PC-9 (cell line): Measurements from ENCODE around the gene PRKACA. TPM values are rescaled to one million over a fixed set of nuclear protein-coding genes. Genes with fewer than 3 reads are reported as not detected.
A peak's percentile ranks its signal among the peaks of the same experiment; 100 is the strongest.

Experiments
- BruUV-seq: library from RNA; stranded (reverse); fragments of 400-500 nt; replicated peaks from 2 replicates; lab custom pipeline; 2021; lab: Mats Ljungman, UMichigan
- CTCF ChIA-PET: fragments of 300-600 bp; sonication (Branson Sonifier 250); formaldehyde crosslinking; loops from one replicate; lab custom pipeline; 2022; ENCODE audit warnings: antibody characterized with exemption; lab: Charles Lee
- POLR2A ChIA-PET: fragments of 300-600 bp; sonication (Branson Sonifier 250); formaldehyde crosslinking; loops from one replicate; lab custom pipeline; 2022; ENCODE audit warnings: antibody characterized with exemption; ENCODE audit not compliant: unreplicated experiment; lab: Charles Lee
- DNase-seq, 2 experiments: peaks; one replicate each; pipeline versions ENCODE4 v3.0.0 to v3.0.0-alpha.2; 2015 to 2022; ENCODE audit warnings: mixed read lengths in 1 of 2
- H2AFZ ChIP-seq: fragments of 200-600 bp; sonication (generic); 2 replicates; pipeline ENCODE4 v1.8.1; 2017; ENCODE audit warnings: antibody characterized with exemption
- H3F3A ChIP-seq: fragments of 200-600 bp; sonication (generic); 2 replicates; pipeline ENCODE4 v1.8.1; 2017; ENCODE audit warnings: antibody characterized with exemption, mild to moderate bottlenecking, low read depth; ENCODE audit not compliant: insufficient read depth
- H3K27ac ChIP-seq: fragments of 200-600 bp; sonication (generic); 2 replicates; pipeline ENCODE4 v1.6.1; 2016; ENCODE audit warnings: mixed run types
- H3K27me3 ChIP-seq: fragments of 200-600 bp; sonication (generic); 2 replicates; pipeline ENCODE4 v1.6.1; 2016; ENCODE audit warnings: low read depth, mixed run types; ENCODE audit not compliant: insufficient read depth
- H3K36me3 ChIP-seq: fragments of 200-600 bp; sonication (generic); 2 replicates; pipeline ENCODE4 v1.6.1; 2016; ENCODE audit warnings: low read depth, mixed run types
- H3K4me1 ChIP-seq: fragments of 200-600 bp; sonication (generic); replicated peaks from 2 replicates; pipeline ENCODE4 v1.6.1; 2016; ENCODE audit warnings: mixed run types; ENCODE audit not compliant: insufficient read depth
- H3K4me2 ChIP-seq: fragments of 200-600 bp; sonication (generic); 2 replicates; pipeline ENCODE4 v1.6.1; 2017; ENCODE audit warnings: mixed run types
- H3K4me3 ChIP-seq: fragments of 200-600 bp; sonication (generic); 2 replicates; pipeline ENCODE4 v1.6.1; 2016; ENCODE audit warnings: mixed run types
- H3K79me2 ChIP-seq: fragments of 200-600 bp; sonication (generic); 2 replicates; pipeline ENCODE4 v1.6.1; 2017; ENCODE audit warnings: low read depth, mixed run types
- H3K9me2 ChIP-seq: fragments of 200-600 bp; sonication (generic); 2 replicates; pipeline ENCODE4 v1.8.1; 2017; ENCODE audit warnings: mild to moderate bottlenecking; ENCODE audit not compliant: insufficient read depth
- H3K9me3 ChIP-seq: fragments of 200-600 bp; sonication (generic); 2 replicates; pipeline ENCODE4 v1.8.1; 2016; ENCODE audit warnings: low read depth; ENCODE audit not compliant: insufficient read depth
- H4K20me1 ChIP-seq: fragments of 200-600 bp; sonication (generic); 2 replicates; pipeline ENCODE4 v1.8.1; 2017; ENCODE audit not compliant: insufficient read depth
- EZH2 ChIP-seq: fragments of 200-600 bp; sonication (generic); IDR thresholded peaks from 2 replicates; pipeline ENCODE4 v1.8.0; 2017; ENCODE audit warnings: antibody characterized with exemption, low read depth
- intact Hi-C: fragments of 100-400 bp; cut with micrococcal nuclease; formaldehyde crosslinking; loops from one replicate; pipeline ENCODE4 v1.10.0; 2022; ENCODE audit not compliant: unreplicated experiment
- total RNA-seq: library from RNA; stranded (reverse); gene quantifications from 2 replicates; pipeline ENCODE4 v1.2.3, GENCODE V29; 2021
- TF ChIP-seq, protein P1 (sequence below): fragments of 200-600 bp; sonication (generic); conservative IDR thresholded peaks from 2 replicates; pipeline ENCODE4 v1.6.1; 2017; ENCODE audit warnings: mixed run types, antibody characterized with exemption, mild to moderate bottlenecking, moderate library complexity

The PRKACA gene
- total RNA-seq, 1 experiment from 2014 or later, result 82.8 TPM

- POLR2A ChIA-PET, result interaction anchor here (0.5 to 0.7 kb wide), 7 partner anchors 263 to 1317 kb away, joined by 3 to 7 read pairs (median 4); no protein-coding TSS in a partner anchor
- H3K9me2 ChIP-seq, result no peaks in the 10 kb centered on the region
- H3K4me3 ChIP-seq, result peak overlapping the region; percentile 65
- peak overlapping the region; percentile 84 for H2AFZ ChIP-seq
- DNase-seq, result peak in 1 of 2 experiments; percentile 44
- peaks cover 38% of the 10 kb centered on the region for H3K79me2 ChIP-seq
- intact Hi-C loops, result loop anchor here (1.0 to 10.0 kb wide), 9 partner anchors 55 to 1016 kb away; partner anchors contain the start of genes DNAJB1, NDUFB7 and PTGER1
- H3K9me3 ChIP-seq, result no peaks in the 10 kb centered on the region
- peaks cover 29% of the 10 kb centered on the region for H3K4me1 ChIP-seq
- H3F3A ChIP-seq, result peaks cover 44% of the 10 kb centered on the region
- no peak overlapping the region for H3K27ac ChIP-seq
- no TSS peak for BruUV-seq
- H3K4me2 ChIP-seq, result peak overlapping the region; percentile 88
- H3K27me3 ChIP-seq, result no peaks in the 10 kb centered on the region
- CTCF ChIA-PET, result interaction anchor here (0.5 to 1.2 kb wide), 13 partner anchors 13 to 1096 kb away, joined by 3 to 9 read pairs (median 5); partner anchors contain the start of genes ADGRE5, EPHX3 and ZNF333
- TF ChIP-seq EZH2, result no peak
- TF ChIP-seq, protein P1, sequence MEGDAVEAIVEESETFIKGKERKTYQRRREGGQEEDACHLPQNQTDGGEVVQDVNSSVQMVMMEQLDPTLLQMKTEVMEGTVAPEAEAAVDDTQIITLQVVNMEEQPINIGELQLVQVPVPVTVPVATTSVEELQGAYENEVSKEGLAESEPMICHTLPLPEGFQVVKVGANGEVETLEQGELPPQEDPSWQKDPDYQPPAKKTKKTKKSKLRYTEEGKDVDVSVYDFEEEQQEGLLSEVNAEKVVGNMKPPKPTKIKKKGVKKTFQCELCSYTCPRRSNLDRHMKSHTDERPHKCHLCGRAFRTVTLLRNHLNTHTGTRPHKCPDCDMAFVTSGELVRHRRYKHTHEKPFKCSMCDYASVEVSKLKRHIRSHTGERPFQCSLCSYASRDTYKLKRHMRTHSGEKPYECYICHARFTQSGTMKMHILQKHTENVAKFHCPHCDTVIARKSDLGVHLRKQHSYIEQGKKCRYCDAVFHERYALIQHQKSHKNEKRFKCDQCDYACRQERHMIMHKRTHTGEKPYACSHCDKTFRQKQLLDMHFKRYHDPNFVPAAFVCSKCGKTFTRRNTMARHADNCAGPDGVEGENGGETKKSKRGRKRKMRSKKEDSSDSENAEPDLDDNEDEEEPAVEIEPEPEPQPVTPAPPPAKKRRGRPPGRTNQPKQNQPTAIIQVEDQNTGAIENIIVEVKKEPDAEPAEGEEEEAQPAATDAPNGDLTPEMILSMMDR, result no peak
- no peaks in the 10 kb centered on the region for H4K20me1 ChIP-seq
- H3K36me3 ChIP-seq, result no peaks in the 10 kb centered on the region
Measured at GRCh38 chr19:14135985-14136508, 18.5 kb upstream of the PRKACA start.

DNA sequence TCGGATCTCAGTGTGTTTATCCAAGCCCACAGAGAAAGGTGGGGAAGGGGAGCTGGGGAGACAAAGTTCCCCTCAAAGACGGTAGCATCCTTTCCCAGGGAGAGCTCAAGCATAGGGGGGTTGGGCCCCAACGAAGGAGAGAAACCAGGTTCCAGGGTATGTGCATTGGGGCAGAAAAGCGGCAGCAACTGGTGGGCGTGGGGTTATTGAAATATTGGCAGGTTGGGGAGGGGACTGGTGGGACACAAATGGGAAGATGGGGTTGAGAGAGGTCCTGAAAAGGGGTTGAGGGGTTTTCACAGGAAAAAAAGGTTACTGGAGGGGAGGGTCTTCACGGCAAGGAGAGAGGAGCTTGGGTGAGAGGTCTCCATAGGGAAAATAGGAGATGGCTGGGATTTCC is 17.8 kb upstream of the PRKACA start:
- Histone ChIP-seq H3F3A (peaks cover 40% of the 10 kb centered on the region), H2AFZ (peak overlapping the region; percentile 84), H3K4me2 (peak overlapping the region; percentile 88), H3K36me3 (no peaks in the 10 kb centered on the region), H3K9me2 (no peaks in the 10 kb centered on the region), H4K20me1 (no peaks in the 10 kb centered on the region), H3K27ac (no peak overlapping the region), H3K4me1 (peaks cover 29% of the 10 kb centered on the region), H3K4me3 (peak overlapping the region; percentile 65; the same call in 1 of the 2 replicates), H3K9me3 (no peaks in the 10 kb centered on the region), H3K27me3 (no peaks in the 10 kb centered on the region), H3K79me2 (peaks cover 38% of the 10 kb centered on the region)
- intact Hi-C loops, result loop anchor here (5.0 to 10.0 kb wide), 5 partner anchors 272 to 1017 kb away; partner anchors contain the start of genes DNAJB1 and PTGER1
- CTCF ChIA-PET, result interaction anchor here (0.6 kb wide), 2 partner anchors 113 to 255 kb away, joined by 3 to 6 read pairs; no protein-coding TSS in a partner anchor
- no peak for DNase-seq
- TF ChIP-seq, protein P1, result no peak
- no peak for TF ChIP-seq EZH2
- POLR2A ChIA-PET, result interaction anchor here (0.6 to 0.7 kb wide), 2 partner anchors 339 to 357 kb away, joined by 7 to 9 read pairs; no protein-coding TSS in a partner anchor
- BruUV-seq, result TSS peak; percentile 40

DNA sequence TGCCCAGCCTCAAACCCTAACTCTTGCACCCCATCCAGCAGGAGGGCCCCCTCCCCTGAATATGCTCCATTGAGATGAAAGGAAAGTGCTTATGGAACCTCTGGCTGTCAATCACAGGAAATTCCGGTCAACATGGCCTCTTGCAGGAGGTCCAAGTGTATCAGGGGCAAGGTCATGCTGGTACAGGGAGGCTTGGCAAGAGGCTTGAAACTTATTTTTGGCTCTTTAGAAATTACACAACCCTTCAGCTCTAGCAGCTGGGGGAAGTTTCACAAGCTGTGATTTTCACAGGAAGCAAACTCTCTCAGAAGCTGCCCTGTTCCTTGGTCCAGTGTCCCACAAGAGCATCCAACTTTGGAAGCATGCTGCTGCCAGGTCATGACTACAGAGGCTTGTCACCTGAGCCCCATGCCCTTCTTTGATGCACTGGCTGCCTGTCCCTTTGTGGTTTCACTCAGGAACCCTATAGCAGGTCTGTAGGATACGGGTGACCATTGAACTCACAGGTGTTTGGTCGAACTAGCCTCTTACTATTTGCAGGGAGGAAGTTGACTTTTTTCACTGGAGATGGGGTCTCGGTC is 10.5 kb upstream of the PRKACA start:
- no peak for DNase-seq
- intact Hi-C loops, result no loop called here
- Histone ChIP-seq H3K9me3 (no peaks in the 10 kb centered on the region), H3K36me3 (no peaks in the 10 kb centered on the region), H3K4me3 (no peak overlapping the region), H3K9me2 (no peaks in the 10 kb centered on the region), H2AFZ (no peak overlapping the region), H3F3A (peaks cover 22% of the 10 kb centered on the region; the same call in 1 of the 2 replicates), H3K4me2 (no peak overlapping the region), H4K20me1 (no peaks in the 10 kb centered on the region), H3K27ac (no peak overlapping the region), H3K79me2 (no peaks in the 10 kb centered on the region), H3K27me3 (no peaks in the 10 kb centered on the region), H3K4me1 (no peaks in the 10 kb centered on the region)
- CTCF ChIA-PET, result interaction anchor here (0.6 kb wide), 1 partner anchor 12 kb away, joined by 8 read pairs; no protein-coding TSS in a partner anchor
- POLR2A ChIA-PET, result no interaction called here
- TF ChIP-seq, protein P1, result no peak
- no peak for TF ChIP-seq EZH2
- no TSS peak for BruUV-seq
